ENCODE data around the gene ACSM2B.

GRCh38 chr16:20610892-20611349 is 34.8 kb upstream of the ACSM2B start:
- TF ChIP-seq, protein P1, sequence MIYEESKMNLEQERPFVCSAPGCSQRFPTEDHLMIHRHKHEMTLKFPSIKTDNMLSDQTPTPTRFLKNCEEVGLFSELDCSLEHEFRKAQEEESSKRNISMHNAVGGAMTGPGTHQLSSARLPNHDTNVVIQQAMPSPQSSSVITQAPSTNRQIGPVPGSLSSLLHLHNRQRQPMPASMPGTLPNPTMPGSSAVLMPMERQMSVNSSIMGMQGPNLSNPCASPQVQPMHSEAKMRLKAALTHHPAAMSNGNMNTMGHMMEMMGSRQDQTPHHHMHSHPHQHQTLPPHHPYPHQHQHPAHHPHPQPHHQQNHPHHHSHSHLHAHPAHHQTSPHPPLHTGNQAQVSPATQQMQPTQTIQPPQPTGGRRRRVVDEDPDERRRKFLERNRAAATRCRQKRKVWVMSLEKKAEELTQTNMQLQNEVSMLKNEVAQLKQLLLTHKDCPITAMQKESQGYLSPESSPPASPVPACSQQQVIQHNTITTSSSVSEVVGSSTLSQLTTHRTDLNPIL (CRISPR knock-in tag; IDR thresholded peaks at IDR 0.05; ENCODE audit: low read depth): no peak
- TF ChIP-seq PATZ1 (CRISPR knock-in tag; IDR thresholded peaks at IDR 0.05; ENCODE audit: borderline replicate concordance) (no peak), ESRRG (CRISPR knock-in tag; IDR thresholded peaks at IDR 0.05) (no peak), GLIS3 (CRISPR knock-in tag; IDR thresholded peaks at IDR 0.05) (no peak), CSDC2 (CRISPR knock-in tag; IDR thresholded peaks at IDR 0.05) (no peak), TSHZ2 (CRISPR knock-in tag; IDR thresholded peaks at IDR 0.05) (no peak), ZC3H10 (CRISPR knock-in tag; IDR thresholded peaks at IDR 0.05) (no peak), PPARA (CRISPR knock-in tag; IDR thresholded peaks at IDR 0.05; ENCODE audit: borderline replicate concordance) (no peak), RARB (CRISPR knock-in tag; IDR thresholded peaks at IDR 0.05) (no peak), TCF4 (CRISPR knock-in tag; IDR thresholded peaks at IDR 0.05; ENCODE audit: borderline replicate concordance) (no peak), ZNF70 (CRISPR knock-in tag; IDR thresholded peaks at IDR 0.05) (no peak), ZFP3 (CRISPR knock-in tag; IDR thresholded peaks at IDR 0.05) (no peak)
- TF ChIP-seq, protein P2, sequence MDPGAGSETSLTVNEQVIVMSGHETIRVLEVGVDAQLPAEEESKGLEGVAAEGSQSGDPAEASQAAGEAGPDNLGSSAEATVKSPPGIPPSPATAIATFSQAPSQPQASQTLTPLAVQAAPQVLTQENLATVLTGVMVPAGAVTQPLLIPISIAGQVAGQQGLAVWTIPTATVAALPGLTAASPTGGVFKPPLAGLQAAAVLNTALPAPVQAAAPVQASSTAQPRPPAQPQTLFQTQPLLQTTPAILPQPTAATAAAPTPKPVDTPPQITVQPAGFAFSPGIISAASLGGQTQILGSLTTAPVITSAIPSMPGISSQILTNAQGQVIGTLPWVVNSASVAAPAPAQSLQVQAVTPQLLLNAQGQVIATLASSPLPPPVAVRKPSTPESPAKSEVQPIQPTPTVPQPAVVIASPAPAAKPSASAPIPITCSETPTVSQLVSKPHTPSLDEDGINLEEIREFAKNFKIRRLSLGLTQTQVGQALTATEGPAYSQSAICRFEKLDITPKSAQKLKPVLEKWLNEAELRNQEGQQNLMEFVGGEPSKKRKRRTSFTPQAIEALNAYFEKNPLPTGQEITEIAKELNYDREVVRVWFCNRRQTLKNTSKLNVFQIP (CRISPR knock-in tag; IDR thresholded peaks at IDR 0.05; ENCODE audit: borderline replicate concordance, low read depth): no peak

Data from SK-N-SH treated with all-trans-retinoic acid at 6 μM for 48 hours (cell line).